ENCODE data around the gene CNST. TPM values are rescaled to one million over a fixed set of nuclear protein-coding genes. Genes with fewer than 3 reads are reported as not detected.
"Not testable (repeated sequence)": the region's sequence is repeated elsewhere in the genome, so short reads cannot be mapped to it uniquely, and the experiment has no call there.

The CNST gene
- polyA plus RNA-seq, 1 donor: 11.7 TPM

DNA sequence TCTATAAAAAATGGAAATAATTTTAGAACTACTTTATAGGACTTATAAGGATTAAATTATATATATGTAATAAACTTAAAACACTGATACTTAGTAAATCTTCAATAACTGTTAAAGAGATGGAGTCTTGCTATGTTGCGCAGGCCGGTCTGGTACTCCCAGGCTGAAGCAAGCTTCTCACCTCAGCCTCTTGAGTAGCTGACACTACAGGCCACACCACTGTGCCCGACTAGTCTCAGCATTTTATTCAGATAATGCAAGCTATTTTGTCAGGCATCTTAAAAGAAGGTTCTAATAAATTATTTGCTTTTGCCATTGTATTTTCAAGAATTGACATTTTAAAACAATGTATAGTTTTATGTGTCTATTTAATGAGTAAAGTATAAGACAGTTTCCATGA is 20.8 kb downstream of the CNST start:
- DNase-seq (ENCODE audit: low read depth): no peak

- DNase-seq (ENCODE audit: low read depth): no peak
These were observed 21.4 kb downstream of the CNST start for GRCh38 chr1:246587606-246588005.

- DNase-seq (ENCODE audit: low read depth): no peak
These were observed 22.0 kb downstream of the CNST start for GRCh38 chr1:246588159-246588721.

DNA sequence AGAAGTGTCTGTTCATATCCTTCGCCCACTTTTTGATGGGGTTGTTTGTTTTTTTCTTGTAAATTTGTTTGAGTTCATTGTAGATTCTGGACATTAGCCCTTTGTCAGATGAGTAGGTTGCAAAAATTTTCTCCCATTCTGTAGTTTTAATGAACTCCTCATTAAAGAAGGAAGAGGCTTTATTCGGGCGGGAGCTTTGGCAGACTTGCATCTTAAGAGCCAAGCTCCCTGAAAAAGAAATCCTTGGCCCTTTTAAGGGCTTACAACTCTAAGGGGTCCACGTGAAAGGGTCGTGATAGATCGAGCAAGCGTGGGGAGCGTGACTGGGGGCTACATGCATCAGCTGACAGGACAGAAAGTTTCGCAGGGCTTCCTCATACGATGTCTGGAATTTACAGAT is 23.7 kb downstream of the CNST start:
- not testable (repeated sequence) for DNase-seq (ENCODE audit: low read depth)

DNA sequence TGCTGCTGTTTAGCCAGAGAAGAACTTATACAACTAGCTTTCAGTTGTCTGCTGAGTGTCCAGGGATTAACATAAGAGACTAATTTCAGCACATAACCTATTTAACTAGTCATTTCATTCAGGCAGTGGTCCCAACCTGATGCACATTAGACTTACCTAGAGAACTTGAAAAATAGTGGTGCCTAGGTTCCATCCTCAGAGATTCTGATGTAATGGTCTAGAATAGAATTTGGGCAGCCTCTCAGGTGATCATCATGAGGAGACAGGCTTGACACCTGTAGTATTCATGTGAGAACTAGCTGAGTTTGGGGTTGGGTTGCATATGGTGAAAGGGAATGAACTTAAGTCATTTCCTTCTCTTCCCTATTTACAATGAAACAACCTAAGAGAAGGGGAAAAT is 24.8 kb downstream of the CNST start:
- DNase-seq (ENCODE audit: low read depth): no peak

- no peak for DNase-seq (ENCODE audit: low read depth)
These were observed 25.2 kb downstream of the CNST start for GRCh38 chr1:246591504-246591903.

DNA sequence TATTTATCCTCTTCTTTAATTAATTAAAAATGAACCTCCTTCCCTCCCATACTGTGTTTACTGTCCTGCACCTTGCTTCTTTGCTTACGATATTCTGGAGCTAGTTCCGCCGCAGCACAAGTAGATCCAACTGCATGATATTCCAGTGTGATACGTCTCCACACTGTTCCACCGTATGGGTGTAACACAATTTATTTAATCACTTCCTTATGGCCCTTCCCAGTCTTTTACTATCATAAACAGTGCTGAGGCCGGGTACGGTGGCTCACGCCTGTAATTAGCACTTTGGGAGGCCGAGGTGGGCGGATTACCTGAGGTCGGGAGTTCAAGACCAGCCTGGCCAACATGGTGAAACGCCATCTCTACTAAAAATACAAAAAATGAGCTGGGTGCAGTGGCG is 25.7 kb downstream of the CNST start:
- DNase-seq (ENCODE audit: low read depth): no peak

- no peak for DNase-seq (ENCODE audit: low read depth)
These were observed 26.4 kb downstream of the CNST start for GRCh38 chr1:246592695-246593094.

DNA sequence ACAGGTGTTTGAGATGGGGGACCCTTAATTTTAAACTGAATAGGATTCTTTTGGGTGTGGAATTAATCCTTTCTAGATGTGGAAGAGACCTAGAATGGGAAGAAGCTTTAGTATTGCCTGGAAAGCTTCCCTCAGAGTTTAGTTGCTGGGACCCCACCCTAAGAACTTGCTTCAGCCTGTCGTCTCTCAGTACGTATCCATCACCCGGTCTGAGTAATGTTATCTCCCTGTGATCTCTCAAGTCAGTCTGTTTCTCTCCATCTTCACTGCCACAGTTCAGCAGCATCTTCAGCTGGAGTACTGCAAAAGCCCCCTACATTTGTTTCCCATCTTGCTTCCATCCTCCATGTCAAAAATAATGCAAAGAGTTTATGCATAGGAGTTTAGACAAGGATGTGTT is 28.9 kb downstream of the CNST start:
- no peak for DNase-seq (ENCODE audit: low read depth)

DNA sequence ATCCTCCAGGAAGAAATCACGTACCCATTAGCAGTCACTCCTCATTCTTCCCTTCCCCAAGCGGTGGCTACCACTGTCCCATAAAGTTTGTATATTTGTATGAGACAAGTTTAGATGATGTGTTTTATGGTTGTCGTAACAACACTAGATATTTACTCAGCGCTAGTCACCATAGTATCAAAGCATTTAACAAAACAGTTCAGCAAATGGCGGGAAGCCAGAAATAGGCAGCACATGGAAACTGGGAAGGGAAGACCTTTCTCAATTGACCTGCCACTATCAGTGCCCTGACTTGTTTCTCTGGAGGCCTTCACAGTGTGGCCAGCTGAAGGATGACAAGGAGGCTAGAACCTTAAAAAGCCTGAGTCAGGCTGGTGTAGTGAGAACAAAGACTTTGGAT is 31.1 kb downstream of the CNST start:
- DNase-seq (ENCODE audit: low read depth): peak; percentile 38

GRCh38 chr1:246597971-246598370 is 31.7 kb downstream of the CNST start:
- no peak for DNase-seq (ENCODE audit: low read depth)

DNA sequence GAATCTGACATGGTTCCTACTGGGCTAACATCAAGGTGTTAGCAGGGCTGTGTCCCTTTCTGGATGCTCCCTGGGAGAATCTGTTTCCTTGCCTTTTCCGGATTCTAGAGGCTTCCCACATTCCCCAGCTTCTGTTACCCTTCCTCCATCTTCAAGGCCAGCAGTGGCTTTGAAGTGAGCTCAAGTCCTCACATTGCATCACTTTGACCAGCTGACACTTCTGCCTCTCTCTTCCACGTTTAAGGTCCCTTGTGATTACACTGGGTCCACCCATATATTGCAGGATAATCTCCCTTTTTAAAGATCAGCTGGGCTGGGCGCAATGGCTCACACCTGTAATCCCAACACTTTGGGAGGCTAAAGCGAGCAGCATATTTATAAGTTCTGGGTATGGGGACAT is 33.1 kb downstream of the CNST start:
- no peak for DNase-seq (ENCODE audit: low read depth)

GRCh38 chr1:246600579-246600978 is 34.3 kb downstream of the CNST start:
- DNase-seq (ENCODE audit: low read depth): no peak

GRCh38 chr1:246602194-246602593 is 35.9 kb downstream of the CNST start:
- DNase-seq (ENCODE audit: low read depth): no peak

- DNase-seq (ENCODE audit: low read depth): not testable (repeated sequence)
These were observed 39.0 kb downstream of the CNST start for GRCh38 chr1:246605231-246605630.

DNA sequence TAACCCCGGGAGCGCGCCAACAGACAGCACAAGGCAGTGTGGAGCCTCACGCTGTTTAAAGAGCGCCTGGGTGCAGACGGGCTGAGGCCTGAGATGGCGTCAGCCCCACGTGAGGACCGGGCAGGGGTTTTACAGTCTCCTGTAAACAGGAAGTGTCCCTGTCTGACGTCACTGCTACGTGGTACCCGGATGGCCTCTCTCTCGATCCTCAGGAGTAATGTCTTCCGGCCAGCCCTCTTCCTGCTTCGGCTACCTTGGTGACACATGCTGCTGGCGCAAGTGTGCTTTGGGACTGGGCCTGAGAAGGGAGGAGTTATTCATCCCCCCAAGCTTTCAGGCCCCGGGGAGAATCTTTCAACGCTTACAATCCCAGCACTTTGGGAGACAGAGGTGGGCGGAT is 41.2 kb downstream of the CNST start:
- DNase-seq (ENCODE audit: low read depth): no peak

GRCh38 chr1:246608616-246609376 is 42.5 kb downstream of the CNST start:
- DNase-seq (ENCODE audit: low read depth): no peak

DNA sequence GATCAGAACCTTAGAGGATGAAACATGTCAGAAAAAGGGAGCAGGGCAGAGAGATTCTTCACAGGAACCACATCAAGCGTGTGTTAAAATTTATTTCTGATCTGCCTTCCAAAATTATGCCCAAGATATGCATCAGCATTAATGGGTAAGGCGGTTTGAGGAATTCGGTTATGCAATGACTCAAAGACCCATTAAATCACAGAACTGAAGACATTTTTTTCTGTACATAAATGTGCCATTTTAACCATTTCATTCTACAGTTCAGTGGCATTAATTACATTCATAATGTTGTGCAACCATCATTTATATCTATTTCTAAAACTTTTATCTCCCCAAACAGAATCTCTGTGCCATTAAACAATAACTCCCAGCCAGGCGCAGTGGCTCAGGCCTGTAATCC is 43.4 kb downstream of the CNST start:
- DNase-seq (ENCODE audit: low read depth): no peak

DNA sequence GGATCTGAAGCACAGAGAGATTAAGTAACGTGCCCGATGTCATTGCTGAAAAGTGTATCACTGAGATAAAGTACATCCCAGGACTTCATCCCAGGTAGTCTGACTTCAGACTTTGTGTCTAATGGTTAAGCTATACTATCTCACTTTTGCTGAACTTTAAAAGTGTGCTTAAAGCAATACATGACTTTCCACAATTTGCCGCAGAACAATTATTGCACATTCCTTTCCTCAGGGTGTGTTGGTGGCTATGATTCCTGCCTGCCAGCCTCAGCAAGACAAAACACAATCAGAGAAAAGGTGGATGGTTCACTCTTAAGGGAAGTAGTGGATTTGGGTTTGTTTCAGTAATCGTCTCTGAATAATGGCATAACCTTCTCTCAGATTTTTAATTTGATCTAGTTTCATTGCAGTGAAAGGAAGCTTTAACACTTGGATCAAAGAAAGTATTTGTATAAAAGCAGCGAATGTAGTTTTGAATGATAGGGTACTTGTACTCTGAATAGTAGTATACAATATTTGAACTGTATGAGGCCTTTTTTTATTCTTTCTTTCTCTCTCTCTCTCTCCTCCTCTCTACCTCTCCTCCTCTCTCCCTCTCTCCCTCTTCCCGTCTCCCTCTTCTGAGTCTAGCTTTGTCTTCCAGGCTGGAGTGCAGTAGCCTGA is 47.0 kb downstream of the CNST start:
- DNase-seq (ENCODE audit: low read depth): no peak

DNA sequence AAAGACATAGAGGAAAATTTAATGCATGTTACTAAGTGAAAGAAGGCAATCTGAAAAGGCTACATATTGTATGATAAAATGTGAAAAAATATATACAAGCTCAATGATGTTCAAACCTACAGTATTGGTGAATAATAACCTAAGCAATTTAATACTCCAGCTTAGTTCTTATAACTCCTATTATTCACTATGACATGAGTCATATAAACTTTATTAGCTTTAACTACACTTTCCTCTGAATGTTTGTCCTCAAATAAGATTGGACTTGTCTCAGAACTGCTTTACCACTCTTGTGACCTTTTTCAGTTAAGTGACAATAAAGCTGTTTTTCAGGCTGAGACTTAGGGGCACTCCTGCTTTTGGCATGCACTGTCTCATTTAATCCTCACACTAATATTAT is 50.9 kb downstream of the CNST start:
- no peak for DNase-seq (ENCODE audit: low read depth)

- DNase-seq (ENCODE audit: low read depth): no peak
These were observed 51.5 kb downstream of the CNST start for GRCh38 chr1:246617768-246618167.

GRCh38 chr1:246618240-246618808 is 52.1 kb downstream of the CNST start:
- no peak for DNase-seq (ENCODE audit: low read depth)
